Psoas muscle (tissue), 8 donors: ENCODE results near the gene AFAP1. TPM values are rescaled to one million over a fixed set of nuclear protein-coding genes. Genes with fewer than 3 reads are reported as not detected.

Experiments
- ATAC-seq, 4 donors: fragments of 200-7000 bp; cut with Tn5 transposase; one replicate each; pipeline ENCODE4 v1.9.1; 2020; ENCODE audit warnings: moderate library complexity in 3 of 4, mild to moderate bottlenecking in 2 of 4
- DNase-seq, 2 donors: peaks; one replicate each; pipeline ENCODE4 v3.0.0-alpha.2; 2020
- H3K27ac ChIP-seq: fragments of 200-600 bp; one replicate; pipeline ENCODE4 v1.8.0; 2022
- H3K27me3 ChIP-seq, 3 donors: fragments of 200-600 bp in 1 of 3; one replicate each; pipeline versions ENCODE4 v1.6.1 to v1.8.0; 2013 to 2022; ENCODE audit warnings: low read length in 2 of 3, mild to moderate bottlenecking in 2 of 3, moderate library complexity in 1 of 3; ENCODE audit not compliant: insufficient read depth in 3 of 3
- H3K36me3 ChIP-seq, 2 donors: fragments of 200-600 bp in 1 of 2; one replicate each; pipeline versions ENCODE4 v1.6.1 to v1.8.0; 2013 to 2022; ENCODE audit warnings: low read depth in 1 of 2, mild to moderate bottlenecking in 1 of 2, moderate library complexity in 1 of 2; ENCODE audit not compliant: insufficient read depth in 1 of 2
- H3K4me1 ChIP-seq: fragments of 200-600 bp; one replicate; pipeline ENCODE4 v1.8.0; 2022
- H3K4me3 ChIP-seq: fragments of 200-600 bp; one replicate; pipeline ENCODE4 v1.8.0; 2022; ENCODE audit warnings: mild to moderate bottlenecking
- H3K9me3 ChIP-seq: fragments of 200-600 bp; one replicate; pipeline ENCODE4 v1.8.0; 2022
- WGBS, 3 donors: extraction: QIAGEN DNeasy Blood & Tissue Kit; methylation state at CpG; one replicate each; pipeline versions ENCODE4 v1.1.6 to v1.1.7; 2013; 5-methylcytosine and 5-hydroxymethylcytosine counted together
- intact Hi-C, 2 donors: fragments of 100-400 bp; cut with DNase I; formaldehyde crosslinking; loops; one replicate each; pipeline versions ENCODE4 v1.11.0 to v1.14.2; 2022
- polyA plus RNA-seq, 3 donors: library from polyadenylated mRNA; stranded (reverse); fragments of 200-250 nt; gene quantifications; one replicate each; pipeline ENCODE4 v1.2.3, GENCODE V29; 2013
- total RNA-seq, 4 donors: library from RNA; stranded (reverse); fragmentation: NEBNext Ultra II Directional in 2 of 4; extraction: Animal tissue kit (Norgen Biotek cat#: 25700) in 2 of 4; gene quantifications; one replicate each; pipeline versions ENCODE4 v1.2.1 to v1.2.4, GENCODE V29; 2021 to 2023
- TF ChIP-seq, protein P1 (sequence below): fragments of 200-600 bp; IDR thresholded peaks from one replicate; pipeline ENCODE4 v1.8.0; 2022; ENCODE audit warnings: antibody characterized with exemption
- donor health status: healthy with polysubstance abuse.
- donor health status: DM: no; HTN: no; CAD: no; lungs with moderate emphysema.
- donor health status: Bipolar disorder and iron deficiency.
- donor health status: healthy.
- donor health status: DM: yes; HTN: yes; CAD: no.
- donor health status: DM: no; HTN: no; CAD: no.
- donor health status: DM: no; HTN: no; CAD: no.
- donor health status: DM: yes; HTN: yes; CAD: no.

The AFAP1 gene
- total and polyA plus RNA-seq, 7 donors = 1.3 to 11.4 (median 2.6) TPM

- no peak for ATAC-seq
- no peak for DNase-seq
- WGBS, 3 donors = 87 to 94% (median 90%) methylated on average over 8 of the region's 8 CpGs
- H3K27ac ChIP-seq = no peak overlapping the region
- H3K4me3 ChIP-seq = no peak overlapping the region
- no peaks in the 10 kb centered on the region for H3K9me3 ChIP-seq
- H3K36me3 ChIP-seq = peaks cover 0 to 15% of the 10 kb centered on the region in 2 donors
- TF ChIP-seq, protein P1, sequence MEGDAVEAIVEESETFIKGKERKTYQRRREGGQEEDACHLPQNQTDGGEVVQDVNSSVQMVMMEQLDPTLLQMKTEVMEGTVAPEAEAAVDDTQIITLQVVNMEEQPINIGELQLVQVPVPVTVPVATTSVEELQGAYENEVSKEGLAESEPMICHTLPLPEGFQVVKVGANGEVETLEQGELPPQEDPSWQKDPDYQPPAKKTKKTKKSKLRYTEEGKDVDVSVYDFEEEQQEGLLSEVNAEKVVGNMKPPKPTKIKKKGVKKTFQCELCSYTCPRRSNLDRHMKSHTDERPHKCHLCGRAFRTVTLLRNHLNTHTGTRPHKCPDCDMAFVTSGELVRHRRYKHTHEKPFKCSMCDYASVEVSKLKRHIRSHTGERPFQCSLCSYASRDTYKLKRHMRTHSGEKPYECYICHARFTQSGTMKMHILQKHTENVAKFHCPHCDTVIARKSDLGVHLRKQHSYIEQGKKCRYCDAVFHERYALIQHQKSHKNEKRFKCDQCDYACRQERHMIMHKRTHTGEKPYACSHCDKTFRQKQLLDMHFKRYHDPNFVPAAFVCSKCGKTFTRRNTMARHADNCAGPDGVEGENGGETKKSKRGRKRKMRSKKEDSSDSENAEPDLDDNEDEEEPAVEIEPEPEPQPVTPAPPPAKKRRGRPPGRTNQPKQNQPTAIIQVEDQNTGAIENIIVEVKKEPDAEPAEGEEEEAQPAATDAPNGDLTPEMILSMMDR = no peak
- no peaks in the 10 kb centered on the region for H3K27me3 ChIP-seq
- peaks cover 12% of the 10 kb centered on the region for H3K4me1 ChIP-seq
- intact Hi-C loops = no loop called here
These were observed 71.8 kb downstream of the AFAP1 start for GRCh38 chr4:7867701-7868435.

DNA sequence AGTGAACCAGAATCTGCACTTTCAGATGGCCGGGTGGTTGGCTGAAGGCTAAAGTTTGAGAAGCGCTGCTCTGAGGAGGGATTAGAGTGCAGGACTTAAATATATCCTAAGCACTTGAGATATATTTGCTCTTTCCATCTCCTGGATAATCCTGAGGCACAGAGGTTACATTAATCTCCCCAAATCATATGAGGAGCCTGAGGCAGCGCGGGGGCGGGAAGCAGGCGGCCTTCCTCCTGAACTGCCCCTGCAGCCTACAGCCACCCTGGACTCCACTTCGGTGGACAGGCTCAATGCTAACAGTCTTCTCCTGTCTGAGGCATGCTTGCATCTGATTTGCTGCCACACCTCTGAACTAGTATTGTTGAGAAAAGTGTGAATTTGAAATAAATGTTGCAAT, 72.5 kb downstream of the AFAP1 start:
- H3K27ac ChIP-seq = no peak overlapping the region
- ATAC-seq = no peak

GRCh38 chr4:7865533-7865932, 74.1 kb downstream of the AFAP1 start:
- Histone ChIP-seq H3K4me3 (no peak overlapping the region), H3K27ac (no peak overlapping the region), H3K4me1 (peaks cover 7% of the 10 kb centered on the region), H3K36me3 (peaks cover 0 to 15% of the 10 kb centered on the region in 2 donors), H3K27me3 (no peaks in the 10 kb centered on the region), H3K9me3 (no peaks in the 10 kb centered on the region)
- intact Hi-C loops = no loop called here
- DNase-seq (no peak), ATAC-seq (no peak)
- WGBS, 3 donors = 81 to 87% (median 83%) methylated on average over 5 of the region's 5 CpGs
- TF ChIP-seq, protein P1 = no peak

More for the DNA sequence above, 72.5 kb downstream of the AFAP1 start:
- no peak for DNase-seq
- no peaks in the 10 kb centered on the region for H3K9me3 ChIP-seq
- intact Hi-C loops = no loop called here
- H3K4me1 ChIP-seq = peaks cover 7% of the 10 kb centered on the region
- no peak overlapping the region for H3K4me3 ChIP-seq
- WGBS, 3 donors = 91 to 98% (median 95%) methylated on average over 7 of the region's 7 CpGs
- no peaks in the 10 kb centered on the region for H3K27me3 ChIP-seq
- TF ChIP-seq, protein P1 = no peak
- H3K36me3 ChIP-seq = peaks cover 0 to 15% of the 10 kb centered on the region in 2 donors

- ATAC-seq = no peak
- H3K27ac ChIP-seq = no peak overlapping the region
- no peaks in the 10 kb centered on the region for H3K4me1 ChIP-seq
- 40 to 92% (median 72%) methylated on average over 2 of the region's 2 CpGs for WGBS, 3 donors
- peaks cover 0 to 15% of the 10 kb centered on the region in 2 donors for H3K36me3 ChIP-seq
- H3K27me3 ChIP-seq = no peaks in the 10 kb centered on the region
- no peak for DNase-seq
- no peaks in the 10 kb centered on the region for H3K9me3 ChIP-seq
- intact Hi-C loops = no loop called here
- TF ChIP-seq, protein P1 = no peak
- no peak overlapping the region for H3K4me3 ChIP-seq
These were observed 75.0 kb downstream of the AFAP1 start for GRCh38 chr4:7864685-7865084.
